Testis (tissue), 3 donors: ENCODE measurements around the gene ELF5. TPM values are rescaled to one million over a fixed set of nuclear protein-coding genes. Genes with fewer than 3 reads are reported as not detected.

Source experiments
- DNase-seq: peaks from one replicate; pipeline ENCODE4 v3.0.0-alpha.2; 2019
- H3K27ac ChIP-seq, 2 donors: fragments of 200-600 bp; sonication (generic); one replicate each; pipeline ENCODE4 v1.5.1; 2019
- H3K27me3 ChIP-seq: fragments of 200-600 bp; sonication (generic); one replicate; pipeline ENCODE4 v1.5.1; 2019
- H3K36me3 ChIP-seq: fragments of 200-600 bp; sonication (generic); one replicate; pipeline ENCODE4 v1.5.1; 2017; ENCODE audit warnings: low read depth; ENCODE audit errors: missing control alignments
- H3K4me1 ChIP-seq: fragments of 200-600 bp; sonication (generic); one replicate; pipeline ENCODE4 v1.5.1; 2019
- H3K4me3 ChIP-seq, 2 donors: fragments of 200-600 bp; sonication (generic); one replicate each; pipeline ENCODE4 v1.5.1; 2017 to 2019
- H3K9me3 ChIP-seq: fragments of 200-600 bp; sonication (generic); one replicate; pipeline ENCODE4 v1.5.1; 2017
- CTCF ChIP-seq, 3 experiments: fragments of 450-650 bp in 2 of 3; fragments of 200-600 bp in 1 of 3; sonication (generic) in 1 of 3; IDR thresholded peaks; one replicate each; pipeline ENCODE4 v1.5.1; 2016 to 2019; ENCODE audit warnings: antibody characterized with exemption in 3 of 3, mild to moderate bottlenecking in 2 of 3, moderate library complexity in 1 of 3
- POLR2A ChIP-seq: fragments of 450-650 bp; IDR thresholded peaks from one replicate; pipeline ENCODE4 v1.6.1; 2017; ENCODE audit warnings: antibody characterized with exemption, mild to moderate bottlenecking, moderate library complexity
- WGBS, 2 donors: methylation state at CpG; one replicate each; pipeline ENCODE4 v1.1.5; 2018; 5-methylcytosine and 5-hydroxymethylcytosine counted together
- intact Hi-C: fragments of 100-400 bp; cut with DNase I; formaldehyde crosslinking; loops from one replicate; pipeline ENCODE4 v1.15.1; 2023; ENCODE audit warnings: low total_unique reads
- polyA plus RNA-seq: library from polyadenylated mRNA; stranded (reverse); fragments of 350-450 nt; fragmentation: Illumina TruSeq; extraction: RNeasy Lipid Tissue Mini Kit (QIAGEN cat#74804); gene quantifications from one replicate; pipeline ENCODE4 v1.2.3, GENCODE V29; 2014; ENCODE audit warnings: low read depth, low replicate concordance; ENCODE audit not compliant: insufficient read depth
- total RNA-seq, 2 donors: library from RNA; depleted of rRNA; stranded (reverse); fragments of >200 nt; gene quantifications; one replicate each; pipeline ENCODE4 v1.2.3, GENCODE V29; 2016

Gene ELF5
- total and polyA plus RNA-seq, 3 donors from 2014 or later, result 0.34 to 0.63 (median 0.43) TPM

GRCh38 chr11:34519595-34520235, 6.1 kb upstream of the ELF5 start:
- H3K4me1 ChIP-seq, result no peaks in the 10 kb centered on the region
- no peak overlapping the region for H3K4me3 ChIP-seq
- TF ChIP-seq POLR2A (no peak), CTCF (IDR thresholded peaks at IDR 0.05) (no peak)
- no peaks in the 10 kb centered on the region for H3K36me3 ChIP-seq
- DNase-seq, result no peak
- H3K9me3 ChIP-seq, result no peaks in the 10 kb centered on the region
- intact Hi-C loops, result no loop called here
- H3K27ac ChIP-seq, result no peak overlapping the region
- WGBS, 2 donors, result 82 to 88% methylated on average over 2 of the region's 2 CpGs
- no peaks in the 10 kb centered on the region for H3K27me3 ChIP-seq

GRCh38 chr11:34516247-34517040, 2.9 kb upstream of the ELF5 start:
- Histone ChIP-seq H3K4me1 (no peaks in the 10 kb centered on the region), H3K27ac (no peak overlapping the region), H3K4me3 (no peak overlapping the region), H3K27me3 (no peaks in the 10 kb centered on the region), H3K36me3 (no peaks in the 10 kb centered on the region), H3K9me3 (no peaks in the 10 kb centered on the region)
- intact Hi-C loops, result no loop called here
- WGBS, 2 donors, result 92 to 93% methylated on average over 6 of the region's 6 CpGs
- TF ChIP-seq CTCF (IDR thresholded peaks at IDR 0.05) (no peak), POLR2A (no peak)
- DNase-seq, result no peak

- no peaks in the 10 kb centered on the region for H3K9me3 ChIP-seq
- H3K4me3 ChIP-seq, result no peak overlapping the region
- no peak for DNase-seq
- no peak overlapping the region for H3K27ac ChIP-seq
- H3K4me1 ChIP-seq, result no peaks in the 10 kb centered on the region
- intact Hi-C loops, result no loop called here
- 89% methylated on average over 7 of the region's 7 CpGs for WGBS, 2 donors
- H3K36me3 ChIP-seq, result no peaks in the 10 kb centered on the region
- no peaks in the 10 kb centered on the region for H3K27me3 ChIP-seq
- TF ChIP-seq POLR2A, result no peak
- TF ChIP-seq CTCF (IDR thresholded peaks at IDR 0.05), result no peak
These were observed 1.0 kb upstream of the ELF5 start for GRCh38 chr11:34514597-34514996.

- Histone ChIP-seq H3K27me3 (no peaks in the 10 kb centered on the region), H3K27ac (no peak overlapping the region), H3K4me1 (no peaks in the 10 kb centered on the region), H3K36me3 (no peaks in the 10 kb centered on the region), H3K4me3 (no peak overlapping the region), H3K9me3 (no peaks in the 10 kb centered on the region)
- TF ChIP-seq POLR2A, result no peak
- TF ChIP-seq CTCF (IDR thresholded peaks at IDR 0.05), result peak in 2 of 3 experiments; percentile 49 to 53
- DNase-seq, result peak; percentile 72
- WGBS, 2 donors, result 50 to 62% methylated on average over 24 of the region's 24 CpGs
- intact Hi-C loops, result no loop called here
These were observed 533 bp downstream of the ELF5 start for GRCh38 chr11:34512840-34513681.
